BJ (cell line): ENCODE data around the gene HS6ST3. TPM values are rescaled to one million over a fixed set of nuclear protein-coding genes. Genes with fewer than 3 reads are reported as not detected.

ENCODE experiments used
- CTCF ChIA-PET: fragments of 350-600 bp; formaldehyde crosslinking; extraction: SDS; loops from one replicate; lab custom pipeline; 2021; ENCODE audit warnings: antibody characterized with exemption, inconsistent platforms; lab: Yijun Ruan, JAX
- POLR2A ChIA-PET: fragments of 300-600 bp; sonication (Branson Sonifier 250); formaldehyde crosslinking; extraction: SDS; loops from one replicate; lab custom pipeline; 2021; ENCODE audit warnings: antibody characterized with exemption; lab: Charles Lee
- DNase-seq: peaks from one replicate; pipeline ENCODE4 v3.0.0-alpha.2; 2011; ENCODE audit warnings: low read depth
- H3K27me3 ChIP-seq: 2 replicates; pipeline ENCODE4 v1.6.0; 2011; ENCODE audit warnings: low read length; ENCODE audit not compliant: control insufficient read depth, insufficient read depth
- H3K36me3 ChIP-seq: 2 replicates; pipeline ENCODE4 v1.5.1; 2011; ENCODE audit warnings: low read length; ENCODE audit not compliant: control insufficient read depth, insufficient read depth
- H3K4me3 ChIP-seq: 2 replicates; pipeline ENCODE4 v1.5.1; 2011; ENCODE audit warnings: low read depth, mild to moderate bottlenecking, control low read depth, low read length
- CTCF ChIP-seq: IDR thresholded peaks from 2 replicates; pipeline ENCODE4 v1.5.1; 2011; ENCODE audit warnings: low read depth, mild to moderate bottlenecking, control low read depth, inconsistent platforms, low read length, moderate library complexity; ENCODE audit not compliant: insufficient read depth
- polyA plus RNA-seq: library from polyadenylated mRNA; depleted of rRNA; stranded (reverse); fragments of >200 nt; gene quantifications from 2 replicates; pipeline ENCODE4 v1.2.3, GENCODE V29; 2011

HS6ST3 gene
- polyA plus RNA-seq, 1 experiment = not detected

- no peaks in the 10 kb centered on the region for H3K27me3 ChIP-seq
- no peaks in the 10 kb centered on the region for H3K36me3 ChIP-seq
- no peak for DNase-seq
- ChIA-PET POLR2A (no interaction called here), CTCF (no interaction called here)
- TF ChIP-seq CTCF = no peak
- no peak overlapping the region for H3K4me3 ChIP-seq
Measured at GRCh38 chr13:96216543-96216942, 126.6 kb downstream of the HS6ST3 start.

- ChIA-PET CTCF (no interaction called here), POLR2A (no interaction called here)
- no peaks in the 10 kb centered on the region for H3K36me3 ChIP-seq
- no peak for DNase-seq
- H3K27me3 ChIP-seq = no peaks in the 10 kb centered on the region
- H3K4me3 ChIP-seq = no peak overlapping the region
- TF ChIP-seq CTCF = no peak
Measured at GRCh38 chr13:96218475-96218874, 128.6 kb downstream of the HS6ST3 start.

DNA sequence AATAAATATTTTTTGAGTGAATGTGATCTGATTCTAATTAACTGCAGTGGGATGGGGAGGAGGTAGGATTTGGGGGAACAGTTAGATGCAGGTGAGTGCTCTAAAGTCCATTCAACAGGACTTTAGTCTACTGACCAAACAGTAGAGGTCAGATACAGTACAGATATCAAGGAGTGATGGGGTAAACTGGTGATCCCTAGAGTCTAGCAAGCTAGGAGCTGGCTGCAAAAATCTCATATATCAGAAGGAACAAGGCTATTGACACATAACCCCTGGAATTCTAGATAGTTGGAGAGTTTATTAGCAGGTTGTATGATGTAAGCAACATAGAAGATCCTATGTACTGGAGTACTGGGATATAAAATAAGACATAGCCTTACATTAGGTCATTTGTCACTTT, 131.6 kb downstream of the HS6ST3 start:
- no peak for DNase-seq
- TF ChIP-seq CTCF = no peak
- Histone ChIP-seq H3K4me3 (no peak overlapping the region), H3K36me3 (no peaks in the 10 kb centered on the region), H3K27me3 (no peaks in the 10 kb centered on the region)
- CTCF ChIA-PET = no interaction called here
- POLR2A ChIA-PET = no interaction called here

DNA sequence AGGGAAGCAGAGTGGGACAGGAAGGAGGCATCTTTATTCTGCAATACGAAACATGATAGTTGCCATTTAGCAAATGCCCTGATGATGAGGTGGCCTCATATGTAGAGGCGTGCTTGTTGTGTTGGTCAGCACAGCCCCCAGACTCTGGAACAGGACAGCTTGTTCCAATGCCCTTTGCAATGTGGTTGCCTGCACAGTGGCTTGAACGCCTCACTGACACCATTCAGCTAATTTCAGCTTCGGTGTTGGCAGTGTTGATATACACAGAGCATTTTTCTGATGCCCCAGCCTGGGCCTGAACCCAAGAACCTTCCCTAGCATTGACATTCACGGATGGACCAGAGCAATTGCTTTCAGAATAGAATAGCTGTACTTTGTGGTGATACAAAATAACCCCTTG, 133.3 kb downstream of the HS6ST3 start:
- DNase-seq = no peak
- Histone ChIP-seq H3K4me3 (no peak overlapping the region), H3K27me3 (no peaks in the 10 kb centered on the region), H3K36me3 (no peaks in the 10 kb centered on the region)
- no peak for TF ChIP-seq CTCF
- CTCF ChIA-PET = interaction anchor here (0.7 kb wide), 1 partner anchor 36 kb away, joined by 3 read pairs; no protein-coding TSS in a partner anchor
- POLR2A ChIA-PET = no interaction called here

- DNase-seq = no peak
- no peak overlapping the region for H3K4me3 ChIP-seq
- ChIA-PET CTCF (interaction anchor here (1.0 to 1.5 kb wide), 2 partner anchors 145 to 209 kb away, joined by 3 to 4 read pairs; no protein-coding TSS in a partner anchor), POLR2A (no interaction called here)
- no peaks in the 10 kb centered on the region for H3K36me3 ChIP-seq
- TF ChIP-seq CTCF = no peak
- H3K27me3 ChIP-seq = no peaks in the 10 kb centered on the region
Measured at GRCh38 chr13:96229356-96229755, 139.4 kb downstream of the HS6ST3 start.
